Mucosa of descending colon (tissue), 3 donors: Measurements from ENCODE around the gene CDK18. TPM values are rescaled to one million over a fixed set of nuclear protein-coding genes. Genes with fewer than 3 reads are reported as not detected.

Experiments used
- ATAC-seq: fragments of 200-7000 bp; cut with Tn5 transposase; one replicate; pipeline ENCODE4 v1.9.1; 2020; ENCODE audit warnings: mild to moderate bottlenecking, moderate library complexity
- DNase-seq, 3 donors: peaks; one replicate each; pipeline ENCODE4 v3.0.0-alpha.2; 2020
- H3K36me3 ChIP-seq: fragments of 200-600 bp; one replicate; pipeline ENCODE4 v1.8.0; 2021; ENCODE audit warnings: low read depth, mild to moderate bottlenecking
- H3K4me1 ChIP-seq: fragments of 200-600 bp; one replicate; pipeline ENCODE4 v1.8.0; 2021; ENCODE audit warnings: low read depth, mild to moderate bottlenecking
- H3K4me3 ChIP-seq: fragments of 200-600 bp; one replicate; pipeline ENCODE4 v1.8.0; 2021; ENCODE audit warnings: mild to moderate bottlenecking
- H3K9me3 ChIP-seq: fragments of 200-600 bp; one replicate; pipeline ENCODE4 v1.8.0; 2021; ENCODE audit warnings: mild to moderate bottlenecking
- CTCF ChIP-seq: fragments of 200-600 bp; IDR thresholded peaks from one replicate; pipeline ENCODE4 v1.8.0; 2022; ENCODE audit warnings: antibody characterized with exemption, mild to moderate bottlenecking
- intact Hi-C, 2 donors: fragments of 100-400 bp; cut with DNase I in 1 of 2; cut with micrococcal nuclease in 1 of 2; formaldehyde crosslinking; loops; one replicate each; pipeline versions ENCODE4 v1.11.0 to v1.11.1; 2022; cut with DNase I, micrococcal nuclease
- total RNA-seq, 3 donors: library from RNA; stranded (reverse); fragmentation: NEBNext Ultra II Directional in 2 of 3; extraction: Animal tissue kit (Norgen Biotek cat#: 25700) in 2 of 3; gene quantifications; one replicate each; pipeline versions ENCODE4 v1.2.1 to v1.2.4, GENCODE V29; 2021 to 2023
- donor health status: DM: no; HTN: no; CAD: no; lungs with moderate emphysema.
- donor health status: DM: no; HTN: no; CAD: no.
- donor health status: DM: no; HTN: yes; CAD: no.

The CDK18 gene
- total RNA-seq, 3 donors from 2014 or later = 32.1 to 41.2 (median 37.0) TPM

- Histone ChIP-seq H3K9me3 (no peaks in the 10 kb centered on the region), H3K4me1 (peaks cover 13% of the 10 kb centered on the region), H3K4me3 (no peak overlapping the region), H3K36me3 (no peaks in the 10 kb centered on the region)
- DNase-seq = no peak
- intact Hi-C loops = no loop called here
- no peak for TF ChIP-seq CTCF
- ATAC-seq = no peak
Measured at GRCh38 chr1:205546541-205546940, 42.1 kb downstream of the CDK18 start.

- Histone ChIP-seq H3K4me3 (no peak overlapping the region), H3K4me1 (peaks cover 12% of the 10 kb centered on the region), H3K36me3 (no peaks in the 10 kb centered on the region), H3K9me3 (no peaks in the 10 kb centered on the region)
- ATAC-seq (no peak), DNase-seq (no peak)
- no peak for TF ChIP-seq CTCF
- intact Hi-C loops = no loop called here
Measured at GRCh38 chr1:205547936-205548827, 43.7 kb downstream of the CDK18 start.

GRCh38 chr1:205554026-205554811, 49.8 kb downstream of the CDK18 start:
- TF ChIP-seq CTCF = no peak
- H3K36me3 ChIP-seq = no peaks in the 10 kb centered on the region
- H3K4me1 ChIP-seq = peaks cover 7% of the 10 kb centered on the region
- intact Hi-C loops = no loop called here
- peaks cover 2% of the 10 kb centered on the region for H3K9me3 ChIP-seq
- ATAC-seq = no peak
- no peak overlapping the region for H3K4me3 ChIP-seq
- DNase-seq = no peak

GRCh38 chr1:205561501-205562203, 57.2 kb downstream of the CDK18 start:
- peaks cover 5% of the 10 kb centered on the region for H3K9me3 ChIP-seq
- intact Hi-C loops = no loop called here
- no peak overlapping the region for H3K4me3 ChIP-seq
- DNase-seq (no peak), ATAC-seq (no peak)
- no peak for TF ChIP-seq CTCF
- H3K4me1 ChIP-seq = peaks cover 11% of the 10 kb centered on the region
- H3K36me3 ChIP-seq = no peaks in the 10 kb centered on the region

GRCh38 chr1:205563927-205564441, 59.5 kb downstream of the CDK18 start:
- ATAC-seq (peak; percentile 89), DNase-seq (peak in 2 of 3 donors; percentile 58 to 75)
- intact Hi-C loops = no loop called here
- no peaks in the 10 kb centered on the region for H3K36me3 ChIP-seq
- H3K9me3 ChIP-seq = peaks cover 5% of the 10 kb centered on the region
- no peak overlapping the region for H3K4me3 ChIP-seq
- H3K4me1 ChIP-seq = peaks cover 11% of the 10 kb centered on the region
- no peak for TF ChIP-seq CTCF
